ENCODE data around the gene RESP18. TPM values are rescaled to one million over a fixed set of nuclear protein-coding genes. Genes with fewer than 3 reads are reported as not detected.

RESP18 gene
- total RNA-seq, 5 donors from 2014 or later (not counting 1 experiment from before 2014, with no cell fraction given) = not detected

- Histone ChIP-seq H3K27ac (ENCODE audit: low read length) (peak overlapping the region; percentile 100), H3K9me3 (no peaks in the 10 kb centered on the region), H3K4me3 (ENCODE audit: control insufficient read depth in 1 of 2, extremely low read depth in 1 of 2, low read length in 1 of 2) (peak overlapping the region; percentile 55 to 72), H3K27me3 (replicated peaks in 1 of 2; ENCODE audit: control insufficient read depth in 2 of 2, extremely low read depth in 1 of 2, insufficient read depth in 2 of 2, low read length in 1 of 2) (no peaks in the 10 kb centered on the region), H3K36me3 (ENCODE audit: control insufficient read depth in 2 of 2, extremely low read depth in 1 of 2, insufficient read depth in 1 of 2, low read length in 1 of 2) (peaks cover 16 to 34% of the 10 kb centered on the region in 2 donors), H3K4me1 (ENCODE audit: control insufficient read depth in 1 of 2, extremely low read depth in 1 of 2, insufficient read depth in 2 of 2, low read length in 2 of 2) (peaks cover 11 to 42% of the 10 kb centered on the region in 2 experiments)
- peak overlapping the region; percentile 77 to 98 (median 85) for H3K4me3 Mint-ChIP-seq
- no peaks in the 10 kb centered on the region for H3K27me3 Mint-ChIP-seq
- DNase-seq = no peak
- 0% methylated on average over 1 of the region's 9 CpGs for WGBS (ENCODE audit: insufficient coverage)
- peaks cover 43 to 54% (median 48%) of the 10 kb centered on the region in 3 donors for H3K4me1 Mint-ChIP-seq
- ChIA-PET CTCF (interaction anchor here (0.6 to 10.3 kb wide), 16 partner anchors 12 to 264 kb away, joined by 3 to 116 read pairs (median 5); partner anchors contain the start of genes ANKZF1 (in 1 of the 2), ATG9A (in 1 of the 2), CNPPD1 (in 1 of the 2) and NHEJ1 (in 1 of the 2)), POLR2A (interaction anchor here (0.5 to 2.4 kb wide), 9 partner anchors 16 to 49 kb away, joined by 3 to 14 read pairs (median 4); partner anchors contain the start of genes TUBA4A (in 2 of the 2), ANKZF1 (in 1 of the 2) and ATG9A (in 1 of the 2))
- H3K9me3 Mint-ChIP-seq = no peaks in the 10 kb centered on the region
- peaks cover 19% of the 10 kb centered on the region for H3K36me3 Mint-ChIP-seq
- ATAC-seq (replicated peaks in 1 of 4) = no peak
- H3K27ac Mint-ChIP-seq = peak overlapping the region; percentile 92 to 99
Measured at GRCh38 chr2:219278655-219279150, 53.8 kb downstream of the RESP18 start.

DNA sequence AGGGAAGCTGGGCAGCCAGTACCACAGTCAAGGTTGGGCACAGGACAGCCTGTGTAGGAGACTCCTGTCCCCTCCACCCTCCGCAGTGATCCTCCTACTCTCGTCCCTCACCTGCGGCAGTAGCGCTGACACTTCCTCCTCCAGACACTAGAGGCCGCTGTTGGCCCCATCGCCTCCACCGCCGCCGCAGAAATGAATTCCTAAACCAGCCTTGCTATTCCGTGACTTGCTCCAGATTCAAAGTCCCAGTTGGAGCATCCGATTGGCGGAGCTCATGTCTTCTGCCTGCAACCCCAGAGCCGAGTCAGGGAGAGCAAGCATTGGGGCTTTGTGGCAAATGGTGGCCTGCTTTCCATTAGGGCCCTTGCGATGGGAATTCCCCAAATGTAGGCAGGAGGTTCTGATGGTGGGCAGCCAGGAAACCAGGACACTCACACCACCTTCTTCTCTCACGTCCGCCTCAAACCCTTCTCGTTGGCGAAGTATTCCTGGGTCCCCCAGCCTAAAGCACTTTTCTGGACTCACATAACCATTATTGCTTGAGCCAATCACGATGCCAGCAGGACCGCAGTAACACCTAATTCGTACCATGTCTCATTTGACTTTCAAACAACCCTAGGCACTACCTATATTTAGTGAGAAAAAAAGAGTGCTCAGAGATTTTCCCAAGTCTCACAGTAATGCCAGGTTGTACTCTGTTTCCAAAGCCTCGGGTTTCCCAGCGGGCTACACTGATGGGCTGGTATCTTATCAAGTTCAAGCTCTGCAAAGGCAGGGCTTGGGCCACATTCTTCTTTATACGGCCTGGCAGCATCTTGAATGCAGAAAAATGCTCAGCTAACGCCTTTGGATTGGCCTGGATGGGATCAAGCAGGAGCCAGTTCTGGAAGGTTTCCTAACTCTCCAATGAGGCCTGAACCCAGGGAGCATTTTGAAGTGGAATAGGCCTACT lies 54.6 kb downstream of the RESP18 start:
- Histone ChIP-seq H3K27me3 (replicated peaks in 1 of 2; ENCODE audit: control insufficient read depth in 2 of 2, extremely low read depth in 1 of 2, insufficient read depth in 2 of 2, low read length in 1 of 2) (no peaks in the 10 kb centered on the region), H3K9me3 (no peaks in the 10 kb centered on the region), H3K4me3 (ENCODE audit: control insufficient read depth in 1 of 2, extremely low read depth in 1 of 2, low read length in 1 of 2) (peak overlapping the region; percentile 23 to 72), H3K36me3 (ENCODE audit: control insufficient read depth in 2 of 2, extremely low read depth in 1 of 2, insufficient read depth in 1 of 2, low read length in 1 of 2) (peaks cover 10 to 27% of the 10 kb centered on the region in 2 donors), H3K27ac (ENCODE audit: low read length) (peak overlapping the region; percentile 100), H3K4me1 (ENCODE audit: control insufficient read depth in 1 of 2, extremely low read depth in 1 of 2, insufficient read depth in 2 of 2, low read length in 2 of 2) (peaks cover 11 to 42% of the 10 kb centered on the region in 2 experiments)
- POLR2A ChIA-PET = interaction anchor here (0.5 to 2.4 kb wide), 8 partner anchors 22 to 110 kb away, joined by 3 to 14 read pairs (median 4); partner anchors contain the start of gene TUBA4A (in 2 of the 2)
- CTCF ChIA-PET = interaction anchor here (0.6 to 10.3 kb wide), 18 partner anchors 16 to 762 kb away, joined by 3 to 116 read pairs (median 4); partner anchors contain the start of genes ANKZF1 (in 1 of the 2), ATG9A (in 1 of the 2), GLB1L (in 1 of the 2) and STK16 (in 1 of the 2)
- H3K27ac Mint-ChIP-seq = peak overlapping the region; percentile 92 to 99
- H3K27me3 Mint-ChIP-seq = no peaks in the 10 kb centered on the region
- ATAC-seq (replicated peaks in 1 of 4) (peak in 1 of 4 experiments; percentile 20), DNase-seq (peak in 34 of 35 experiments; percentile 30 to 87 (median 64))
- peaks cover 41 to 51% (median 45%) of the 10 kb centered on the region in 3 donors for H3K4me1 Mint-ChIP-seq
- peak overlapping the region; percentile 64 to 85 (median 77) for H3K4me3 Mint-ChIP-seq
- H3K36me3 Mint-ChIP-seq = peaks cover 15% of the 10 kb centered on the region
- WGBS (ENCODE audit: insufficient coverage) = 13% methylated on average over 16 of the region's 25 CpGs
- H3K9me3 Mint-ChIP-seq = no peaks in the 10 kb centered on the region

Other genes starting within 250 kb of the RESP18 start
- gene NHEJ1, start 171.9 kb downstream of the RESP18 start, total RNA-seq = 10 to 100 TPM; 17.3 to 21.1 (median 18.2) TPM
- 1 to 10 TPM in 3 of 5 donors, under 1 TPM in 2; 0.54 to 8.7 (median 5.1) TPM for gene SLC23A3, start 162.7 kb downstream of the RESP18 start, total RNA-seq
- 10 to 100 TPM; 49.2 to 89.5 (median 83.2) TPM for gene CNPPD1, start 155.8 kb downstream of the RESP18 start, total RNA-seq
- 100 to 1,000 TPM in 3 of 5 donors, 10 to 100 TPM in 2; 85.2 to 131 (median 109) TPM for gene RETREG2, start 154.5 kb downstream of the RESP18 start, total RNA-seq
- gene ZFAND2B, start 126.0 kb downstream of the RESP18 start, total RNA-seq = 10 to 100 TPM; 61.7 to 91.6 (median 85.6) TPM
- 10 to 100 TPM in 3 of 5 donors, 1 to 10 TPM in 2; 4.1 to 16.5 (median 13.0) TPM for gene ABCB6, start 113.8 kb downstream of the RESP18 start, total RNA-seq
- 10 to 100 TPM; 52.5 to 72.9 (median 57.6) TPM for gene ATG9A, start 103.1 kb downstream of the RESP18 start, total RNA-seq
- gene ANKZF1, start 102.9 kb downstream of the RESP18 start, total RNA-seq = 100 to 1,000 TPM; 119 to 220 (median 194) TPM
- 1 to 10 TPM; 1.1 to 3.0 (median 1.8) TPM for gene GLB1L, start 87.3 kb downstream of the RESP18 start, total RNA-seq
- 10 to 100 TPM; 19.3 to 26.6 (median 21.3) TPM for gene STK16, start 87.3 kb downstream of the RESP18 start, total RNA-seq
- not detected for gene TUBA4B, start 79.5 kb downstream of the RESP18 start, total RNA-seq
- 100 to 1,000 TPM; 108 to 196 (median 121) TPM for gene TUBA4A, start 78.8 kb downstream of the RESP18 start, total RNA-seq
- gene DNAJB2, start 53.4 kb downstream of the RESP18 start, total RNA-seq = 100 to 1,000 TPM in 2 of 5 donors, 10 to 100 TPM in 3; 83.0 to 150 (median 91.8) TPM
- under 1 TPM in 1 of 5 donors, not detected in 4; 0.63 TPM for gene PTPRN, start 23.3 kb downstream of the RESP18 start, total RNA-seq
- gene DNPEP, start 55.2 kb upstream of the RESP18 start, total RNA-seq = 10 to 100 TPM; 73.5 to 88.8 (median 85.4) TPM
- gene DES, start 85.6 kb upstream of the RESP18 start, total RNA-seq = 1 to 10 TPM in 2 of 5 donors, under 1 TPM in 1, not detected in 2; 0.98 to 1.3 (median 1.3) TPM
- 10 to 100 TPM; 13.8 to 23.9 (median 18.9) TPM for gene SPEG, start 102.1 kb upstream of the RESP18 start, total RNA-seq
- gene GMPPA, start 166.1 kb upstream of the RESP18 start, total RNA-seq = 10 to 100 TPM; 20.6 to 47.7 (median 41.3) TPM
- gene ASIC4, start 181.7 kb upstream of the RESP18 start, total RNA-seq = under 1 TPM in 3 of 5 donors, not detected in 2; 0.09 to 0.35 (median 0.20) TPM
- gene CHPF, start 211.1 kb upstream of the RESP18 start, total RNA-seq = 10 to 100 TPM in 3 of 5 donors, 1 to 10 TPM in 2; 5.0 to 12.8 (median 10.8) TPM
- gene TMEM198, start 211.3 kb upstream of the RESP18 start, total RNA-seq = under 1 TPM; 0.37 to 0.88 (median 0.69) TPM
- 1 to 10 TPM; 1.2 to 2.4 (median 1.2) TPM for gene OBSL1, start 238.8 kb upstream of the RESP18 start, total RNA-seq
- gene INHA, start 239.6 kb upstream of the RESP18 start, total RNA-seq = under 1 TPM in 1 of 5 donors, not detected in 4; 0.16 TPM

Data from T-cell (primary cell).